HepG2 (cell line): ENCODE results near the gene TAS1R3. TPM values are rescaled to one million over a fixed set of nuclear protein-coding genes. Genes with fewer than 3 reads are reported as not detected.
A peak's percentile ranks its signal among the peaks of the same experiment; 100 is the strongest.

Experiments
- ERF ChIP-seq: IDR thresholded peaks from 2 replicates; pipeline ENCODE4 v1.6.1; 2018; ENCODE audit warnings: missing biosample characterization, missing genetic modification reagents
- IRF2 ChIP-seq: IDR thresholded peaks from 2 replicates; pipeline ENCODE4 v1.6.1; 2018; ENCODE audit warnings: missing genetic modification reagents, missing compliant biosample characterization
- POGZ ChIP-seq: sonication (generic); formaldehyde crosslinking; IDR thresholded peaks from 2 replicates; pipeline ENCODE4 v1.4.0; 2020; ENCODE audit warnings: mild to moderate bottlenecking, missing genetic modification reagents
- POLR2G ChIP-seq: fragments of 200-400 bp; formaldehyde crosslinking; IDR thresholded peaks from 2 replicates; pipeline ENCODE4 v1.6.1; 2018; ENCODE audit warnings: mild to moderate bottlenecking, low read depth, low read length, moderate library complexity
- RAD51 ChIP-seq: fragments of 450-650 bp; IDR thresholded peaks from 2 replicates; pipeline ENCODE4 v1.6.1; 2016; ENCODE audit warnings: borderline replicate concordance
- RFXAP ChIP-seq: sonication (generic); formaldehyde crosslinking; IDR thresholded peaks from 2 replicates; pipeline ENCODE4 v1.4.0; 2020; ENCODE audit warnings: missing genetic modification reagents, borderline replicate concordance
- ZMYM3 ChIP-seq: sonication (generic); formaldehyde crosslinking; IDR thresholded peaks from 2 replicates; pipeline ENCODE4 v1.5.1; 2020; ENCODE audit warnings: mild to moderate bottlenecking, missing genetic modification reagents
- ZNF333 ChIP-seq: sonication (generic); formaldehyde crosslinking; IDR thresholded peaks from 2 replicates; pipeline ENCODE4 v1.4.0; 2020; ENCODE audit warnings: mild to moderate bottlenecking, missing genetic modification reagents, borderline replicate concordance
- ZNF761 ChIP-seq: sonication (generic); formaldehyde crosslinking; conservative IDR thresholded peaks from 2 replicates; pipeline ENCODE4 v1.4.0; 2020; ENCODE audit warnings: mild to moderate bottlenecking, missing genetic modification reagents
- polyA plus RNA-seq, 8 experiments: library from polyadenylated mRNA; depleted of rRNA in 3 of 8; stranded (reverse) in 7 of 8; unstranded in 1 of 8; fragments of >200 nt; fragmentation: Illumina TruSeq in 4 of 8; extraction: Trizol in 4 of 8; gene quantifications; 2 replicates each; pipeline versions ENCODE4 v1.2.1 to v1.2.3, GENCODE V29; 2011 to 2016; ENCODE audit warnings: low read depth in 4 of 8, missing spikeins in 1 of 8, mixed read lengths in 1 of 8; ENCODE audit not compliant: insufficient read depth in 1 of 8
- total RNA-seq, 5 experiments: library from RNA; depleted of rRNA; stranded (reverse); fragments of >200 nt; fragmentation: Illumina TruSeq; extraction: Trizol; gene quantifications; 2 replicates each; pipeline ENCODE4 v1.2.3, GENCODE V29; 2016; ENCODE audit warnings: low read depth in 1 of 5
- TF ChIP-seq, protein P1 (sequence below): sonication (generic); formaldehyde crosslinking; IDR thresholded peaks from 2 replicates; pipeline ENCODE4 v1.4.0; 2020; ENCODE audit warnings: missing genetic modification reagents, borderline replicate concordance
- TF ChIP-seq, protein P2 (sequence below): sonication (generic); formaldehyde crosslinking; conservative IDR thresholded peaks from 2 replicates; pipeline ENCODE4 v1.4.0; 2020; ENCODE audit warnings: missing genetic modification reagents
- TF ChIP-seq, protein P3 (sequence below): sonication (generic); formaldehyde crosslinking; IDR thresholded peaks from 2 replicates; pipeline ENCODE4 v1.9.0; 2021; ENCODE audit warnings: missing genetic modification reagents, mild to moderate bottlenecking, borderline replicate concordance
- TF ChIP-seq, protein P4 (sequence below): sonication (generic); formaldehyde crosslinking; IDR thresholded peaks from 2 replicates; pipeline ENCODE4 v1.8.0; 2022; ENCODE audit warnings: mild to moderate bottlenecking, missing genetic modification reagents, borderline replicate concordance

The TAS1R3 gene
- total and polyA plus RNA-seq, 2 of the 13 experiments (the other 11 are each of a cell fraction or from before 2014, with no cell fraction given), result 0.13 to 0.15 TPM

DNA sequence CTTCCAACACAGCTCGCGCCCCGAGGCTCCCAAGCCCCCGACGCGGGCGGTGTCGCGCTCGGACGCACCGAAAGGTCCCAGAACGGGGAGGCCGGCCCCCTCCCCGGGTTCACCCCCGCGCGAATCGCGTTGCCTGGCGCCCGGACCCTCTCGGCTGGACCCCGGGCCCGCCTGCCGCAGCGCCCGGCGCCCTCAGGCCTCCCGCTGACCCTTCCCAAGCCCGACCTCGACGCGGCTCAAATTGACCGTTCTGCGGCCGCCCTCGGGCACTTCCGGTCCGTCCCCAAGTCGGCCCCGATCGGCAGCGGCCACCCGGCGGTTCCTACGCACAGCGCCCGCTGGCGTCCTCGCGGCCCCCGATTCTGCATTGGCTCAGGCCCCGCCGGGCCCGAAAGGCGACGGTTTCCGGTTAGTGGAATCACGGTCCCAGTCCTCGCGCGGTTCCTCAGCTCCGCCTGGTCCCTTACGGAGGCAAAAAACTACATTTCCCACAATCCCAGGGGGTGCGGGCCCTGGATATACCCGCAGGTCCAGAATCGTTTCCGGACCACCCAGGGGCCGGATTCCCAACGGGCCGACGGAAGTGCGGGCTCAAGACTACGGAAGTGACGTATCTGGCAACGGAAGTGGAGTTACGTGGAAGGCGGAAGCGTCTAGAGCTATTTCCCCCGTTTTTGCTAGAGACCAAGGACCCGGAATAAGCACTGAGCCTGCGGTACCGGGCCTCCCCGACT, 44.0 kb downstream of the TAS1R3 start, which contains the start of gene AURKAIP1 (continued):
- TF ChIP-seq ZMYM3 (no peak), ZNF333 (CRISPR knock-in tag) (peak; percentile 87; the same call in 1 of the 2 replicates), RFXAP (CRISPR knock-in tag) (peak; percentile 94), POGZ (CRISPR knock-in tag) (peak; percentile 92), POLR2G (peak; percentile 74), RAD51 (no peak), ERF (CRISPR knock-in tag) (peak; percentile 94), IRF2 (CRISPR knock-in tag) (peak; percentile 97), ZNF761 (peak; percentile 92)
- TF ChIP-seq, protein P1, sequence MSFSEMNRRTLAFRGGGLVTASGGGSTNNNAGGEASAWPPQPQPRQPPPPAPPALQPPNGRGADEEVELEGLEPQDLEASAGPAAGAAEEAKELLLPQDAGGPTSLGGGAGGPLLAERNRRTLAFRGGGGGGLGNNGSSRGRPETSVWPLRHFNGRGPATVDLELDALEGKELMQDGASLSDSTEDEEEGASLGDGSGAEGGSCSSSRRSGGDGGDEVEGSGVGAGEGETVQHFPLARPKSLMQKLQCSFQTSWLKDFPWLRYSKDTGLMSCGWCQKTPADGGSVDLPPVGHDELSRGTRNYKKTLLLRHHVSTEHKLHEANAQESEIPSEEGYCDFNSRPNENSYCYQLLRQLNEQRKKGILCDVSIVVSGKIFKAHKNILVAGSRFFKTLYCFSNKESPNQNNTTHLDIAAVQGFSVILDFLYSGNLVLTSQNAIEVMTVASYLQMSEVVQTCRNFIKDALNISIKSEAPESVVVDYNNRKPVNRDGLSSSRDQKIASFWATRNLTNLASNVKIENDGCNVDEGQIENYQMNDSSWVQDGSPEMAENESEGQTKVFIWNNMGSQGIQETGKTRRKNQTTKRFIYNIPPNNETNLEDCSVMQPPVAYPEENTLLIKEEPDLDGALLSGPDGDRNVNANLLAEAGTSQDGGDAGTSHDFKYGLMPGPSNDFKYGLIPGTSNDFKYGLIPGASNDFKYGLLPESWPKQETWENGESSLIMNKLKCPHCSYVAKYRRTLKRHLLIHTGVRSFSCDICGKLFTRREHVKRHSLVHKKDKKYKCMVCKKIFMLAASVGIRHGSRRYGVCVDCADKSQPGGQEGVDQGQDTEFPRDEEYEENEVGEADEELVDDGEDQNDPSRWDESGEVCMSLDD (CRISPR knock-in tag), result no peak; the same call in 1 of the 2 replicates
- TF ChIP-seq, protein P2, sequence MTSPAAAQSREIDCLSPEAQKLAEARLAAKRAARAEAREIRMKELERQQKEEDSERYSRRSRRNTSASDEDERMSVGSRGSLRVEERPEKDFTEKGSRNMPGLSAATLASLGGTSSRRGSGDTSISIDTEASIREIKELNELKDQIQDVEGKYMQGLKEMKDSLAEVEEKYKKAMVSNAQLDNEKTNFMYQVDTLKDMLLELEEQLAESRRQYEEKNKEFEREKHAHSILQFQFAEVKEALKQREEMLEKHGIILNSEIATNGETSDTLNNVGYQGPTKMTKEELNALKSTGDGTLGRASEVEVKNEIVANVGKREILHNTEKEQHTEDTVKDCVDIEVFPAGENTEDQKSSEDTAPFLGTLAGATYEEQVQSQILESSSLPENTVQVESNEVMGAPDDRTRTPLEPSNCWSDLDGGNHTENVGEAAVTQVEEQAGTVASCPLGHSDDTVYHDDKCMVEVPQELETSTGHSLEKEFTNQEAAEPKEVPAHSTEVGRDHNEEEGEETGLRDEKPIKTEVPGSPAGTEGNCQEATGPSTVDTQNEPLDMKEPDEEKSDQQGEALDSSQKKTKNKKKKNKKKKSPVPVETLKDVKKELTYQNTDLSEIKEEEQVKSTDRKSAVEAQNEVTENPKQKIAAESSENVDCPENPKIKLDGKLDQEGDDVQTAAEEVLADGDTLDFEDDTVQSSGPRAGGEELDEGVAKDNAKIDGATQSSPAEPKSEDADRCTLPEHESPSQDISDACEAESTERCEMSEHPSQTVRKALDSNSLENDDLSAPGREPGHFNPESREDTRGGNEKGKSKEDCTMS (CRISPR knock-in tag), result no peak
- TF ChIP-seq, protein P3, sequence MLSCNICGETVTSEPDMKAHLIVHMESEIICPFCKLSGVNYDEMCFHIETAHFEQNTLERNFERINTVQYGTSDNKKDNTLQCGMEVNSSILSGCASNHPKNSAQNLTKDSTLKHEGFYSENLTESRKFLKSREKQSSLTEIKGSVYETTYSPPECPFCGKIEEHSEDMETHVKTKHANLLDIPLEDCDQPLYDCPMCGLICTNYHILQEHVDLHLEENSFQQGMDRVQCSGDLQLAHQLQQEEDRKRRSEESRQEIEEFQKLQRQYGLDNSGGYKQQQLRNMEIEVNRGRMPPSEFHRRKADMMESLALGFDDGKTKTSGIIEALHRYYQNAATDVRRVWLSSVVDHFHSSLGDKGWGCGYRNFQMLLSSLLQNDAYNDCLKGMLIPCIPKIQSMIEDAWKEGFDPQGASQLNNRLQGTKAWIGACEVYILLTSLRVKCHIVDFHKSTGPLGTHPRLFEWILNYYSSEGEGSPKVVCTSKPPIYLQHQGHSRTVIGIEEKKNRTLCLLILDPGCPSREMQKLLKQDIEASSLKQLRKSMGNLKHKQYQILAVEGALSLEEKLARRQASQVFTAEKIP, result no peak
- TF ChIP-seq, protein P4, sequence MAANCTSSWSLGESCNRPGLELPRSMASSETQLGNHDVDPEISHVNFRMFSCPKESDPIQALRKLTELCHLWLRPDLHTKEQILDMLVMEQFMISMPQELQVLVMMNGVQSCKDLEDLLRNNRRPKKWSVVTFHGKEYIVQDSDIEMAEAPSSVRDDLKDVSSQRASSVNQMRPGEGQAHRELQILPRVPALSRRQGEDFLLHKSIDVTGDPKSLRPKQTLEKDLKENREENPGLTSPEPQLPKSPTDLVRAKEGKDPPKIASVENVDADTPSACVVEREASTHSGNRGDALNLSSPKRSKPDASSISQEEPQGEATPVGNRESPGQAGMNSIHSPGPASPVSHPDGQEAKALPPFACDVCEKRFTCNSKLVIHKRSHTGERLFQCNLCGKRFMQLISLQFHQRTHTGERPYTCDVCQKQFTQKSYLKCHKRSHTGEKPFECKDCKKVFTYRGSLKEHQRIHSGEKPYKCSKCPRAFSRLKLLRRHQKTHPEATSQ, result peak; percentile 44; the same call in 1 of the 2 replicates
